Measurements from ENCODE around the gene TAF1C. TPM values are rescaled to one million over a fixed set of nuclear protein-coding genes. Genes with fewer than 3 reads are reported as not detected.

TAF1C gene
- total RNA-seq, 1 donor from 2014 or later = 30.2 TPM

- TF ChIP-seq POLR2AphosphoS5 (IDR thresholded peaks at IDR 0.05; ENCODE audit: insufficient read depth in 1 of 2, low read depth in 1 of 2) (no peak), POLR2A (IDR thresholded peaks at IDR 0.05) (no peak), CTCF (IDR thresholded peaks at IDR 0.05) (no peak)
- no peak for DNase-seq (ENCODE audit: extremely low spot score in 2 of 2)
- Histone ChIP-seq H3K36me3 (no peaks in the 10 kb centered on the region), H3K27ac (no peak overlapping the region), H3K4me3 (no peak overlapping the region), H3K27me3 (no peaks in the 10 kb centered on the region), H3K4me1 (no peaks in the 10 kb centered on the region), H3K9me3 (no peaks in the 10 kb centered on the region)
- intact Hi-C loops (cut with DNase I) = no loop called here
These were observed 27.1 kb downstream of the TAF1C start for GRCh38 chr16:84159800-84160199.

GRCh38 chr16:84159007-84159406 lies 27.9 kb downstream of the TAF1C start:
- Histone ChIP-seq H3K4me1 (no peaks in the 10 kb centered on the region), H3K9me3 (no peaks in the 10 kb centered on the region), H3K36me3 (no peaks in the 10 kb centered on the region), H3K27me3 (no peaks in the 10 kb centered on the region), H3K4me3 (no peak overlapping the region), H3K27ac (no peak overlapping the region)
- no peak for TF ChIP-seq CTCF (IDR thresholded peaks at IDR 0.05)
- TF ChIP-seq POLR2A (IDR thresholded peaks at IDR 0.05) = no peak
- TF ChIP-seq POLR2AphosphoS5 (IDR thresholded peaks at IDR 0.05; ENCODE audit: insufficient read depth in 1 of 2, low read depth in 1 of 2) = no peak
- DNase-seq (ENCODE audit: extremely low spot score in 2 of 2) = no peak
- intact Hi-C loops (cut with DNase I) = no loop called here

GRCh38 chr16:84156342-84156784 lies 30.5 kb downstream of the TAF1C start:
- TF ChIP-seq CTCF (IDR thresholded peaks at IDR 0.05) (no peak), POLR2A (IDR thresholded peaks at IDR 0.05) (no peak)
- Histone ChIP-seq H3K4me3 (no peak overlapping the region), H3K4me1 (no peaks in the 10 kb centered on the region), H3K27ac (no peak overlapping the region), H3K27me3 (no peaks in the 10 kb centered on the region), H3K9me3 (no peaks in the 10 kb centered on the region), H3K36me3 (no peaks in the 10 kb centered on the region)
- no peak for DNase-seq (ENCODE audit: extremely low spot score in 2 of 2)
- intact Hi-C loops (cut with DNase I) = no loop called here

GRCh38 chr16:84155771-84156170 lies 31.1 kb downstream of the TAF1C start:
- Histone ChIP-seq H3K27me3 (no peaks in the 10 kb centered on the region), H3K36me3 (no peaks in the 10 kb centered on the region), H3K4me3 (no peak overlapping the region), H3K27ac (no peak overlapping the region), H3K4me1 (no peaks in the 10 kb centered on the region), H3K9me3 (no peaks in the 10 kb centered on the region)
- DNase-seq (ENCODE audit: extremely low spot score in 2 of 2) = no peak
- TF ChIP-seq CTCF (IDR thresholded peaks at IDR 0.05) (no peak), POLR2A (IDR thresholded peaks at IDR 0.05) (no peak), POLR2AphosphoS5 (IDR thresholded peaks at IDR 0.05; ENCODE audit: insufficient read depth in 1 of 2, low read depth in 1 of 2) (no peak)
- intact Hi-C loops (cut with DNase I) = no loop called here

- intact Hi-C loops (cut with DNase I) = no loop called here
- Histone ChIP-seq H3K27ac (no peak overlapping the region), H3K36me3 (no peaks in the 10 kb centered on the region), H3K9me3 (no peaks in the 10 kb centered on the region), H3K4me1 (no peaks in the 10 kb centered on the region), H3K4me3 (no peak overlapping the region), H3K27me3 (no peaks in the 10 kb centered on the region)
- TF ChIP-seq CTCF (IDR thresholded peaks at IDR 0.05) (no peak), POLR2AphosphoS5 (IDR thresholded peaks at IDR 0.05; ENCODE audit: insufficient read depth in 1 of 2, low read depth in 1 of 2) (no peak), POLR2A (IDR thresholded peaks at IDR 0.05) (no peak)
- no peak for DNase-seq (ENCODE audit: extremely low spot score in 2 of 2)
These were observed 31.6 kb downstream of the TAF1C start for GRCh38 chr16:84155226-84155625.
